Pancreas (tissue), 10 donors: ENCODE results near the gene CLDN6. TPM values are rescaled to one million over a fixed set of nuclear protein-coding genes. Genes with fewer than 3 reads are reported as not detected.

Source experiments
- ATAC-seq, 4 donors: fragments of 200-7000 bp; cut with Tn5 transposase; one replicate each; pipeline versions ENCODE4 v1.8.0 to v1.9.1; 2020; ENCODE audit warnings: mild to moderate bottlenecking in 4 of 4, moderate library complexity in 4 of 4
- DNase-seq, 6 donors: peaks; one replicate each; pipeline ENCODE4 v3.0.0-alpha.2; 2020
- FAIRE-seq: peaks from 2 replicates; lab custom pipeline; 2012; peaks lifted over from hg19 to GRCh38; lab: Jason Lieb, UNC
- H3K27ac ChIP-seq, 4 donors: fragments of 200-600 bp; sonication (generic); 1 replicate in 3 of 4; 2 replicates in 1 of 4; pipeline versions ENCODE4 v1.5.0 to v1.8.0; 2020
- H3K27me3 ChIP-seq, 4 donors: fragments of 200-600 bp; one replicate each; pipeline ENCODE4 v1.8.0; 2021
- H3K36me3 ChIP-seq, 3 donors: fragments of 200-600 bp; sonication (generic) in 1 of 3; one replicate each; pipeline versions ENCODE4 v1.5.0 to v1.8.0; 2020 to 2021
- H3K4me1 ChIP-seq, 3 donors: fragments of 200-600 bp; one replicate each; pipeline ENCODE4 v1.8.0; 2021
- H3K4me3 ChIP-seq, 4 donors: fragments of 200-600 bp; sonication (generic) in 2 of 4; one replicate each; pipeline versions ENCODE4 v1.5.0 to v1.8.0; 2020 to 2021
- H3K9me3 ChIP-seq, 4 donors: fragments of 200-600 bp; one replicate each; pipeline ENCODE4 v1.8.0; 2021
- CTCF ChIP-seq, 4 donors: fragments of 200-600 bp; sonication (generic) in 3 of 4; IDR thresholded peaks; one replicate each; pipeline versions ENCODE4 v1.5.0 to v1.8.0; 2021; ENCODE audit warnings: antibody characterized with exemption in 4 of 4
- WGBS, 2 donors: extraction: QIAGEN DNeasy Blood & Tissue Kit; methylation state at CpG; one replicate each; pipeline ENCODE4 v1.1.7; 2013; 5-methylcytosine and 5-hydroxymethylcytosine counted together
- intact Hi-C, 3 donors: fragments of 100-400 bp; cut with DNase I; formaldehyde crosslinking; loops; one replicate each; pipeline versions ENCODE4 v1.11.1 to v1.14.2; 2022
- polyA plus RNA-seq, 2 donors: library from polyadenylated mRNA; stranded (reverse); fragments of 200-250 nt; gene quantifications; one replicate each; pipeline ENCODE4 v1.2.3, GENCODE V29; 2013
- total RNA-seq, 6 donors: library from RNA; stranded (reverse); fragmentation: NEBNext Ultra II Directional in 4 of 6; extraction: Animal tissue kit (Norgen Biotek cat#: 25700) in 4 of 6; gene quantifications; one replicate each; pipeline versions ENCODE4 v1.2.1 to v1.2.4, GENCODE V29; 2021 to 2023
- donor health status: healthy with polysubstance abuse.
- donor health status: DM: no; HTN: no; CAD: no; lungs with moderate emphysema.
- donor health status: DM: no; HTN: no; CAD: no.
- donor health status: control.
- donor health status: control.
- donor health status: Bipolar disorder and iron deficiency.
- donor health status: DM: yes; HTN: yes; CAD: no.
- donor health status: DM: no; HTN: no; CAD: no.
- donor health status: DM: no; HTN: no; CAD: no.
- donor health status: DM: yes; HTN: yes; CAD: no.

The CLDN6 gene
- total and polyA plus RNA-seq, 8 donors: 0.12 to 5.1 (median 0.73) TPM

- 85 to 91% methylated on average over 12 of the region's 12 CpGs for WGBS, 2 donors
- no peaks in the 10 kb centered on the region for H3K36me3 ChIP-seq
- TF ChIP-seq CTCF (IDR thresholded peaks at IDR 0.05): no peak
- no peak overlapping the region for H3K27ac ChIP-seq
- FAIRE-seq (no peak), ATAC-seq (no peak), DNase-seq (peak in 1 of 6 donors; percentile 77)
- no peak overlapping the region for H3K4me3 ChIP-seq
- H3K27me3 ChIP-seq: no peaks in the 10 kb centered on the region
- H3K9me3 ChIP-seq: no peaks in the 10 kb centered on the region
- peaks cover 4 to 8% (median 8%) of the 10 kb centered on the region in 3 donors for H3K4me1 ChIP-seq
- intact Hi-C loops: no loop called here
Observed at GRCh38 chr16:3001316-3001715, 16.7 kb downstream of the CLDN6 start.

GRCh38 chr16:3000540-3000939 is 17.4 kb downstream of the CLDN6 start:
- Histone ChIP-seq H3K36me3 (no peaks in the 10 kb centered on the region), H3K27me3 (no peaks in the 10 kb centered on the region), H3K4me1 (peaks cover 0 to under 1% (median under 1%) of the 10 kb centered on the region in 3 donors), H3K27ac (no peak overlapping the region), H3K9me3 (no peaks in the 10 kb centered on the region), H3K4me3 (no peak overlapping the region)
- FAIRE-seq (no peak), DNase-seq (peak in 1 of 6 donors; percentile 70), ATAC-seq (no peak)
- TF ChIP-seq CTCF (IDR thresholded peaks at IDR 0.05): no peak
- 86 to 91% methylated on average over 4 of the region's 4 CpGs for WGBS, 2 donors
- intact Hi-C loops: no loop called here

- no peak for FAIRE-seq
- DNase-seq: no peak
- Histone ChIP-seq H3K27me3 (no peaks in the 10 kb centered on the region), H3K27ac (no peak overlapping the region), H3K4me3 (no peak overlapping the region), H3K36me3 (no peaks in the 10 kb centered on the region), H3K9me3 (no peaks in the 10 kb centered on the region), H3K4me1 (no peaks in the 10 kb centered on the region)
- WGBS, 2 donors: 85 to 91% methylated on average over 6 of the region's 6 CpGs
- ATAC-seq: no peak
- no peak for TF ChIP-seq CTCF (IDR thresholded peaks at IDR 0.05)
- intact Hi-C loops: no loop called here
Observed at GRCh38 chr16:2999929-3000328, 18.1 kb downstream of the CLDN6 start.

- no peak for FAIRE-seq
- H3K27ac ChIP-seq: no peak overlapping the region
- no peaks in the 10 kb centered on the region for H3K27me3 ChIP-seq
- WGBS, 2 donors: 86 to 87% methylated on average over 12 to 13 of the region's 13 CpGs
- ATAC-seq: no peak
- intact Hi-C loops: no loop called here
- H3K4me1 ChIP-seq: no peaks in the 10 kb centered on the region
- H3K9me3 ChIP-seq: no peaks in the 10 kb centered on the region
- H3K4me3 ChIP-seq: no peak overlapping the region
- H3K36me3 ChIP-seq: no peaks in the 10 kb centered on the region
- peak in 1 of 6 donors; percentile 60 for DNase-seq
- TF ChIP-seq CTCF (IDR thresholded peaks at IDR 0.05): no peak
Observed at GRCh38 chr16:2996298-2996697, 21.7 kb downstream of the CLDN6 start.

GRCh38 chr16:2992383-2993081 is 25.5 kb downstream of the CLDN6 start:
- ATAC-seq (no peak), FAIRE-seq (no peak), DNase-seq (peak in 2 of 6 donors; percentile 35 to 55)
- 86 to 87% methylated on average over 14 of the region's 14 CpGs for WGBS, 2 donors
- Histone ChIP-seq H3K36me3 (no peaks in the 10 kb centered on the region), H3K27ac (no peak overlapping the region), H3K4me1 (no peaks in the 10 kb centered on the region), H3K4me3 (no peak overlapping the region), H3K27me3 (no peaks in the 10 kb centered on the region), H3K9me3 (no peaks in the 10 kb centered on the region)
- no peak for TF ChIP-seq CTCF (IDR thresholded peaks at IDR 0.05)
- intact Hi-C loops: no loop called here
